Hematopoietic multipotent progenitor cell treated with erythropoietin and hydrocortisone succinate and interleukin-3 and kit ligand, for 8 days (in vitro differentiated cells): Measurements from ENCODE around the gene GPX1.
"Not testable (repeated sequence)": the region's sequence is repeated elsewhere in the genome, so short reads cannot be mapped to it uniquely, and the experiment has no call there.

Experiments used
- DNase-seq: peaks from one replicate; pipeline ENCODE4 v3.0.0-alpha.2; 2015

GPX1 gene

DNA sequence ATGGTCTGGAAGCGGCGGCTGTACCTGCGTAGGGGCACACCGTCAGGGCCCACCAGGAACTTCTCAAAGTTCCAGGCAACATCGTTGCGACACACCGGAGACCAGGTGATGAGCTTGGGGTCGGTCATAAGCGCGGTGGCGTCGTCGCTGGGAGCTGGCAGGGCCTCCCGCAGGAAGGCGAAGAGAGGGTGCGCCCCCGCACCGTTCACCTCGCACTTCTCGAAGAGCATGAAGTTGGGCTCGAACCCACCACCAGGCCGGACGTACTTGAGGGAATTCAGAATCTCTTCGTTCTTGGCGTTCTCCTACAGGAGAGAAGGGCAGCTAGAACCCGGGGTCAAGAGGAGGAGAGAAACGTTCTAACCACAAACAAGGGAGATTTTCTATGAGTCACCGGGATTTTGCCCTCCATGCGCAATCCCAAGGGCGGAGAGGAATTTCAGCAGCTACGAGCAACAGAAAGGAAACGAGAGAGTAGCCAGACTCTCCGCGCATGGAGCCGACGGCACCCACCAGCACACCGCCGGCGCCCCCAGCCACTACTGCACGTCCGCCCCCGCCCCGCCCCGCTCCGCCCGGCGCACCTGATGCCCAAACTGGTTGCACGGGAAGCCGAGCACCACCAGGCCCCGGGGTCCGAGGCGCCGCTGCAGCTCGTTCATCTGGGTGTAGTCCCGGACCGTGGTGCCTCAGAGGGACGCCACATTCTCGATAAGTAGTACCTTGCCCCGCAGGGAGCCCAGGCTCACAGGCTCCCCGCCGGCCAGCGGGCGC lies 523 bp downstream of the GPX1 start:
- DNase-seq: peak; percentile 31

DNA sequence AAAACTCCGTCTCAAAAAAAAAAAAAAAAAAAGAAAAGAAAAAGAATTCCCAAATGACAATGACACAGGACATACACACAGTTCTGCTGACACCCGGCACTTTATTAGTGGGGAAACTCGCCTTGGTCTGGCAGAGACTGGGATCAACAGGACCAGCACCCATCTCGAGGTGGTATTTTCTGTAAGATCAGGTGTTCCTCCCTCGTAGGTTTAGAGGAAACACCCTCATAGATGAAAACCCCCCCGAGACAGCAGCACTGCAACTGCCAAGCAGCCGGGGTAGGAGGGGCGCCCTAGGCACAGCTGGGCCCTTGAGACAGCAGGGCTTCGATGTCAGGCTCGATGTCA lies 1.1 kb downstream of the GPX1 start:
- DNase-seq: peak; percentile 20

DNA sequence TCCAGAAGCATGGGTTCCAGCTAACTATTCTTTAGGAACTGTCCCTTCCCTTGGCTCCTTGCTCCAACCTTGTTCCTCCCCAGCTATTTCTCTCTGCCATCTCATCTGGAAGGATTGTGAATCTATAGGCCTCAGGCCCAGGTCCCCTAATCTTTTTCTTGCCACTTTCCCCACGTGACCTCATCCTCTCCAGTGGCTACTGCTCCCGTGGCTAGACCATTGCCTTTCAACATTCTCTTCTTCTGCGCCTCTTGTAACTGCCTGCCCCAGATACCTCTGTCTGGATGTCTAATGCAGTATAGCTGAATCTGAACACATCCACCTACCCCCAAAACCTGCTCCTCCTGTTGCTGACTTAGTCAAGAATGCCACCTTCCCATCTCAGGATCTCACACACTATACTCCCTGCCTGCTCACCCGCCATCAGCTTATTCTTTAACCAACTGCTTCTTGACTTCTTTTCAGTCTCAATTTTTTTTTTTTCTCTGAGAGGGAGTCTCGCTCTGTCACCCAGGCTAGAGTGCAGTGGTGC lies 5.2 kb downstream of the GPX1 start:
- DNase-seq: peak; percentile 49

DNA sequence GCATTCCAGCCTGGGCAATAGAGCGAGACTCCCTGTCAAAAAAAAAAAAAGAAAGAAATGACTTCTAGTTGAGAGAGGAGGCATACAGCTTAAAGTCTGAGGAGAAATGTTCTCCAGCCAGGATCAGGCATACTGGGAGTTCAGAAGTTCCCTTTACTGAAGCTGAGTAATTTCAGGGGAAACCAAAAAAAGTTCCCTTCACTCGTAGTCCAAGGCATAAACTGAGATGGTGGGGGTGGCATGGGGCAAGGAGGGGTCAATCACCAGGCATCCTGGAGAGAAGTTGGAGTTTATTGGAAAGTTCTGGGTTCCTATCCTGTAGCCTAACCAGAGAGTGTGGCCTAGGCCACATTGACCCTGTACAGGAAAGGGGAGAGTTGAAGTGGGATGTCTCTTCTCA lies 5.9 kb downstream of the GPX1 start:
- no peak for DNase-seq

DNA sequence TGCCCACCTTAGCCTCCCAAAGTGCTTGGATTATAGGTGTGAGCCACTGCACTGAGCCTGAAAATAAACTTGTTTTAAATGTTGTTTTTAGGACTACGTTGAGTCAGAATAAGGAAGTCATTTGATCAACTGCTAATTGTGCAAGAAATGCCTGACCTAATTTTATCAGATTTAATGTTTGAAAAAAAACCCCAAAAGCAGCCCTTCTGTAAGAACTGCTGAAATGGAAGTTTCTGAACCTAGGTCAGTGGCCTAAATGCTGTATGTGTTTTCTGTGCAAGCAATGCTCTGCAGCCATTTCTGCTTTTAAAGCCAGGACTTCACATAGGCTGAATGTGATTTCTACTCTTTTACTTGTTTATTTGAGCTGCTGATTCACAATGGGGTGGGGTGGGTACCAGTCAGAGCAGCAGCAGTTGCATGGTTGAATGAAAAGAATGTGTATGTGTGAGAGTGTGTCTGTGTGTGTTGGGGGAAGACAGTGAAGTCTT lies 6.6 kb downstream of the GPX1 start:
- DNase-seq: peak; percentile 31

DNA sequence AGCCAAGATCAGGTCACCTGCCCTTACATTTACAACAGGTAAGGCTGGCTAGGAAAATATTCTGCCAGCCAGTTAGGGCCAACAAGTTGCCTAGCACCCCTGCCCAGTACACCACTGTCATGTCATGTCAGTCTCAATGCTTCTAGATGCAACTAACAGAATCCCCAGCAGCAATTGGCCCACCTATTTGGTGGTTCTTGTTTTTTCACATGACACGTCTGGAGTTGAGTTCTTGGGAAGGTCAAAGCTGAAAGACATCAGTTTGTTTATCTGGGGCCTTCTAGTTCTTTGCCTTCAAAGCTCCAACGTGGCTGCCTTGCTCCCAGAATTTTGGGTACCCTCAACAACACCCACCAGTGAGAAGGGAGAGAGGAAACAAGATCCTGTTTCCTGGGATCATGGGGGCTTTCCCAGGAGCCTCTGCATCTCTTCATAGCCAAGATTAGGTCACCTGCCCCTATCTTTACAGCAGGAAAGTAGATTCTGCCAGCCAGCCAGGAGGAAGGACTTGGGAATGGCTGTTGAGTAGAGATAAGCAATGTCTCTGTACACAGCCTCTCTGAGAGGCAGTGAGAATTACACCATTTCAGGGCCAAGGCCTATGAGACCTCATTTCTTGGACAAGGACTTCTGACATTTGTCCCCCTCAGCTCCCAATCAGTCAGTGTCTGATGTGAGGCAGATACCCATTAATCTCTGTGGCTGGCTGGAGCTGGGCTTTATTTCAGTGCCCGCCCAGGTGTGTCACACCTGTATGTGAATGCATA lies 8.6 kb downstream of the GPX1 start:
- peak; percentile 93 for DNase-seq

DNA sequence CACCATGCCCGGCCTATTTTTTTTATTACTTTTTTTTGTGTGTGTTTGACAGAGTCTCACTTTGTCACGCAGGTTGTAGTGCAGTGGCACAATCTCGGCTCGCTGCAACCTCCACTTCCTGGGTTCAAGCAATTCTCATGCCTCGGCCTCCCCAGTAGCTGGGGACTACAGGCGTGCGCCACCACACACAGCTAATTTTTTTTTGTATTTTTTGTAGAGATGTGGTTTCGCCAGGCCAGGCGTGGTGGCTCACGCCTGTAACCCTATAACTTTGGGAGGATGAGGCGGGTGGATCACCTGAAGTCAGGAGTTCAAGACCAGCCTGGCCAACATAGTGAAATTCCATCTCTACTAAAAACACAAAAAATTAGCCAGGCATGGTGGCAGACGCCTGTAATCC lies 9.8 kb downstream of the GPX1 start:
- not testable (repeated sequence) for DNase-seq

DNA sequence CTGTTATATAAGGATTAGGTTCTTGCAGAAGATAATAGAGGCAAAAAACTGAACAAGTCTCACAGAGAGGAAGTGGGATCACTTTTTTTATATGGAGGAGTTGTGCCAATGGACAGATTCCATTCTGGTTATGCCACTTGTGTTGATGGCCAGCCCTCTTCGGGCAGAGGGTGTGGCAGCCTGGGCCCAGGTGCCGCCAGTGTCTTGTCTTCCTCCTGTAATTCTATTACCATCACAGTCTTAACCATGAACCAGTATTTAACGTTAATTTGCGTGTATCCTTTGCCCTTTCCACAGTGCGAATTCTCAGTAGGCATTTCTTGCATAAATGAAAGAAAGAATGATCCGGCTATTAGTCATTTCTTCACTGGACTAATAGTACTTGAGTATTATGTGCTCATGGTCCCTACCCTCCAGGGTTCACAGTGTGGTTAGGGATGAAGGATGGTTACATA lies 11.3 kb downstream of the GPX1 start:
- no peak for DNase-seq

DNA sequence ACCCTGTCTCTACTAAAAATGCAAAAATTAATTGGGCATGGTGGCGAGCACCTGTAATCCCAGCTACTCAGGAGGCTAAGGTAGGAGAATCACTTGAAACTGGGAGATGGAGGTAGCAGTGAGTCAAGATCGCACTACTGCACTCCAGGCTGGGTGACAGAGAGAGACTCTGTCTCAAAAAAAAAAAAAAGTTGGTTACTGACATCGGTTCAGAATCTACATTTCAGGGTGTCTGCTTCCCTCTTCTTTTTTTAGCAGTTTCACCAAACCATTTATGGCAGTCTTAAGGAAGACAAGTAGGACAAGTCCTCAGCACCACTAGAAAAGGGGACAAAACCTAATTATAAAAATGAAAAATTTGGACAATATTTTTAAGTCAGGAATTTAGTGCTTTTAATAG lies 15.0 kb downstream of the GPX1 start:
- DNase-seq: no peak

DNA sequence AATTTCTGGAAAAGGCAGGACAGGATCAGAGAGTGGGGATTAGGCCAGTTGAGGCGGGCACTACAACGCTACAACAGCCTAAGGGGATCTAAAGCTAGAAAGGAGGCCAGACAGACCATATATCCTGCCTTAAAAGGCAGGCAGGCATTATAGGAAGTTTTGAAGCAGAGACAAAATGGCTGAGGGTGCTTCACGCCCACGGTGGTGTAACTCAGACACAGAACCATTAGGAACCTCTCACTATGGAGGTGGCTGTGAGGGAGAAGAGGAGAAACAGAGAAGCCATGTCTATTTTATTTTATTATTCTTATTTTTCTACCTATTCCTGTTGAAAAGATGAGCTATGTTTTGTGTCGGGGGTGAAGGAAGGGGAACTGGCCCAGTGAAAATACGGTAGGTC lies 16.2 kb downstream of the GPX1 start:
- DNase-seq: no peak

DNA sequence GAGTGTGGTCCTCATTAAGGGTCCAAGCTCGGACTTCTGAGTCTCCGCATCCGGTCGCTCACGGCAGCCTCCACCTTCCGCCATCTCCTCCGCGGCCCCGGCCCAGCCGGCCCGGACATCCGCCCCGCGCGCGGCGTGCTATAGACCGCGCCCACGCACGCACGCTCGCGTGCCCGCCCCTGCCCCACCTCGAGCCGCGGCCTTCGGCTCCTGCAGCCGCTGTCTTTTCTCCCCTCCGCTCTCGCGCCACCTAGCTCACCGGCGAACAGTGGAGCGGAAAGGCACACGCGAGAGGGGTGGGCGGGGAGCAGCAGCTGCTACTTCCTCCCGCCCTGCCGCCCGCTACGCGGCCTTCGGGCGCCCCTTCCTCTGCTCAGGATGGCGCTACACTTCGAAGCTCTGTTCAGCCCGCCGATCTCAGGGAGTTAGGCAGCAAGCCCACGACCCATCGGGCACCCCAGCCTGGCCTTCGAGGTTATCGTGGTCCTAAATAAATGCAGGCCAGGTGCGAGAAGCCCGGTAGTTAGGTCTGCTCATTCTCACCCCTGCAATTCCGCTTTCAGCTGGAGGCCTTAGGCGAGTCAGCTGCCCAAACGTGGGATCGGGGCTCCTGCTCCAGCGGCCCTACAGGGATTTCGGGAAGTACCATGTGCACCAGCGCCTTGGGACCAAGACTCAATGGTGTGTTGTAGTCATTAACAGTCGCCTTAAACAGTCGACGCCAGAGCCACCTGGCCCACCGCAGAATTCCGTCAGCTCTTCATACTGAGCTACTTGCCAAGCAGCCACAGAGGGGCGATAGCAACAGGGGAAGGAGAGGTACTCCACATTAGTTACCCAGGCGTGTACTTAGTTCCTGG lies 18.0 kb downstream of the GPX1 start, which contains the start of gene USP4:
USP4 (minus strand) TSS at position 113 of the 860 bp plus-strand sequence; CDS start at position 84, 29 bp downstream.
- peak; percentile 95 for DNase-seq

DNA sequence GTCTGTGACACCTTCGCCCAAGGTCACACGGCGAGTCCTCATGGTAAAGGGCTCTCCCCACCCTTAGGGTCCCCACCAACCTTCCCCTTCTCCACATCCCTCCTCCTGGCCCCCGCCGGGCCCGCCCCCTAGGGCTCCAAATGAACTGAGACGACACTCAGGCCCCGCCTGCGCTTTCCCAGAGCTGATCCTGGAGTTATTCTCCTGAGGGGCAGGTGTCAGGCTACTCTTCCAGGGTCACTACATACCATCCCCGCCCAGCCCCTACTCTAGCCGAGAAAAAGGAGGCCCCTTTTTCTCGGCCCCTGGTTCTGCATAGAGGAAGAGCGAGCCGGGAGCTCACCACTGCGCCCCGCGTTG lies 18.6 kb downstream of the GPX1 start:
- no peak for DNase-seq

DNA sequence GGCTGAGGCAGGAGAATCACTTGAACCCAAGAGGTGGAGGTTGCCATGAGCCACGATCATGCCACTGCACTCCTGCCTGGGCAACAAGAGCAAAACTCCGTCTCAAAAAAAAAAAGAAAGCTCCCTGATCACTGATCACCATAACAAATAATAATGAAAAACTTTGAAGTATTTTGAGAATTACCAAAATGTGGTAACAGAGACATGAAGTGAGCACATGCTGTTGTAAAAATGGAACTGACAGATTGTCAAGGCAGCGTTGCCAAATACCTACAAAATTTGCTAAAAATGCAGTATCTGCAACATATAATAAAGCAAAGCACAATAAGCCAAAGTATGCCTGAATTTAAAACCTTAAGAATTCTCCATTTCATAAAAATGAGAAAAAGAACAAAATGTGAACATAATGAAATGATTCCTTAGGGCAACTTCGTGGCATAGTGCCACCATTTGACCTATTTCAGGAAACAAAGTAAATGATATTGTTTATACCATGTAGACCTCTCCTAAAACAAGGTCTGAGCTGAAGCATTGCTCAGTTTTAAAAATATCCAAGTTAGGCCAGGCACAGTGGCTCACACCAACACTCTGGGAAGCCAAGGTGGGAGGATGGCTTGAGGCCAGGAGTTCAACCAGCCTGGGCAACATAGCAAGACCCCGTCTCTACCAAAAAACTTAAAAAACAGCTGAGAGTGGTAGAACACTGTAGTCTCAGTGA lies 24.1 kb downstream of the GPX1 start:
- no peak for DNase-seq

DNA sequence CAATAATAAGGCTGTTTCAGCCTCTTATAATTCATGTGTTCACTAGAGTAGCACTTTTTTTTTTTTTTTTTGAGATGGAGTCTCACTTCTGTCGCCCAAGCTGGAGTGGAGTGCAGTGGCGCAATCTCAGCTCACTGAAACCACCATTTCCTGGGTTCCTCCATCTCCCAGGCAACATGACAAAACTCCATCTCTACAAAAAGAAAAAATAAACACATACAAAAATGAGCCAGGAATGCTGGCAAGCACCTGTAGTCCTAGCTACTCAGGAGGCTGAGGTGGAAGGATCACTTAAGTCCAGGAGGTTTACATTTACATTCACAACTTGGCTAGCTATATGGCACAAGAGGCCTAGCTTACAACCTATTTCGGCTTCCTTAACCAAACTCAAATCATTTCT lies 25.1 kb downstream of the GPX1 start:
- DNase-seq: no peak

DNA sequence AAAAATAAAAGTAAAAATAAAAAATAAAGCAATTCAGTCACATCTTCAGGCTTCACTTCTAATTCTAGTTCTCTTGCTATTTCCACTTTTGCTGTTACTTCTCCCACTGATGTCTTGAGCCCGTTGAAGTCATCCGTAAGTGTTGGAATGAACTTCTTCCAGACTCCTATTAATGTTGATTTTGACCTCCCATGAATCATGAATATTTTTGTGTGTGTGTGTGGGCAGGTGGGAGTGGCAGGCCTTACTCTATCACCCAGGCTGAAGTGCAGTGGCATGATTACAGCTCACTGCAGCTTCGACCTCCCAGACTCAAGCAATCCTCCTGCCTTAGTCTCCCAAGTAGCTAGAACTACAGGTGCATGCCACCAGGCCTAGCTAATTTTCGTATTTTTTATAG lies 29.0 kb downstream of the GPX1 start:
- DNase-seq: no peak

DNA sequence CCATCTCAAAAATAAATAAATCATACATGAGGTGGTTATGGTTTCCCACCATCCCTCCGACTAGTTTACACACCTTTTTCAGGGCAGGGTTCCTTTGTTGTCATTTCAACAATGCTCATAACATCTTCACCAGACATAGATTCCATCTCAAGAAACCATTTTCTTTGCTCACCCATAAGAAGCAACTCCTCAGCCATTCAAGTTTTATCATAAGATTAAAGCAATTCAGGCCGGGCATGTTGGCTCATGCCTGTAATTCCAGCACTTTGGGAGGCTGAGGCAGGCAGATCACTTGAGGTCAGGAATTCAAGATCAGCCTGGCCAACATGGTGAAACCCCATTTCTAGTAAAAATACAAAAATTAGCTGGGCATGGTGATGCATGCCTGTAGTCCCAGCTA lies 29.8 kb downstream of the GPX1 start:
- DNase-seq: not testable (repeated sequence)

DNA sequence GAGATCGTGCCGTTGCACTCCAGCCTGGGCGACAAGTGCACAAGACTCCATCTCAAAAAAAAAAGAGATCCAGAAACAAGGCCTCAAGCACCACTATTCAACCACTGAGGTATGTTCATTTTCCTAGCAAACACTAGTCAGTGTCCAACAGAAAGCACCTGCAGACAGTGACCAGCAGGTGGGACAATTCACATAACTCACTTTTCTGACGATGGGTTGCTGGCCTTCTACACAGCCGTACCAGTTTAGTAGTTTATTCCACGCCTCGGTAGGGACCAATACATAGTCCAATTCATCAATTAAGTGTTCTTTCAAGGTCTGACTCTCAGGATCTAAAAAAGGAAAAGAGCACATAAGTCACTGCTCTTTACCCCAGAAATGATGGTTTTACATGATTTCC lies 30.7 kb downstream of the GPX1 start:
- DNase-seq: no peak

DNA sequence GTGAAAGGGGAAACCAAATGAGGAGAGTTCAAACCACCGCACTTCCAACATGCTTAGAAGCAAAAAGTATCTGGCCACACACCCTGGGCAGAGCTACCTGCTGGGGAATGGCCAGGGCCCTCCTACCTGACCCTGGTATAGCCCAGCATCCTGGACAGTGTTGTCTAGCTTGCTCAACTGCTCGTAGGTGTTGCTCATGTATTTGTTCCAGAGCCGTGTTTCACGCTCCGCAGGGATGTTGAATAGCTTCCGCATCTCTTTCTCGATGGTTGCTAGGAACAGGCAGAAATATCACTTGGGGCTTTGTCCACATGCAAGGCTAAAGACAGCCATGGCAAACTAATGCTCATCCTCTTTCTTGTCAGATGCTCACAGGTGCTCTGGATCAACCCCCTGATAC lies 33.4 kb downstream of the GPX1 start:
- no peak for DNase-seq

DNA sequence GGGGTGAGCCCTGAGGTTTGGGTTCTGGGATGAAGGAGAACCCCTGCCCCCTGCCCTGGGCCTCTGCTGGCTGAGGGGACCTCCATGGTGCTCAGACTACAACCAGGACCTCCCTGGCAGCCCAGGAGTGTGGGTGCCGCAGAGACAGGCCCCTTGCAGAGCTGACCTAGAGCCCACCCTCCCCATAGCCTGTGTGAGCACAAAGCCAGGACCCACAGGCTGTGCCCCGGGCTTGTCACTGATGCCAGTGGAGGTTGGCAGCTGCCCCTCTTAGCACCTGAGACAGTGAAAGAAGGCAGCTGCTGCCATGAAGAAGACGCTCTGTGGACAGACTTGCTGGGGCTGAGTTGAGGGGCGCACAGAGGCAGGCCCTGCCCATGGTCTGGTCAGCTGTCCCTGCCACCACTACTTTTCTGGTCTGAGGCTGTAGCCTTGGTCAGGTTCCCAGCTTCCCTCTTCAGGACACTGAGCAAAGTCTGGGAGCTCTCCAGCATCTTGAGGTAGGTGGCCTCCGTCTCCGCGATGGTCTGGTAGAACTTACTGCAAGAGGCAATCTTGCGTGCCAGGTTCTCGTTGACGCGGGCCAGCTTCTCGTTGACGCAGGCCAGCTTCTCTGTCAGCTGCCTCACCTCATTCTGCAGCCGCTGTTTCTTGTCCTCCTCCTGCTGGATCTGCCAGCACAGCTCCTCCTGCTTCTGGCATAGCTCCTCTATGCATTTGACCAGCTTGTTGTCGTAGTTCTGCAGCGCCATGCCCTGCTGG lies 41.3 kb downstream of the GPX1 start:
- no peak for DNase-seq

DNA sequence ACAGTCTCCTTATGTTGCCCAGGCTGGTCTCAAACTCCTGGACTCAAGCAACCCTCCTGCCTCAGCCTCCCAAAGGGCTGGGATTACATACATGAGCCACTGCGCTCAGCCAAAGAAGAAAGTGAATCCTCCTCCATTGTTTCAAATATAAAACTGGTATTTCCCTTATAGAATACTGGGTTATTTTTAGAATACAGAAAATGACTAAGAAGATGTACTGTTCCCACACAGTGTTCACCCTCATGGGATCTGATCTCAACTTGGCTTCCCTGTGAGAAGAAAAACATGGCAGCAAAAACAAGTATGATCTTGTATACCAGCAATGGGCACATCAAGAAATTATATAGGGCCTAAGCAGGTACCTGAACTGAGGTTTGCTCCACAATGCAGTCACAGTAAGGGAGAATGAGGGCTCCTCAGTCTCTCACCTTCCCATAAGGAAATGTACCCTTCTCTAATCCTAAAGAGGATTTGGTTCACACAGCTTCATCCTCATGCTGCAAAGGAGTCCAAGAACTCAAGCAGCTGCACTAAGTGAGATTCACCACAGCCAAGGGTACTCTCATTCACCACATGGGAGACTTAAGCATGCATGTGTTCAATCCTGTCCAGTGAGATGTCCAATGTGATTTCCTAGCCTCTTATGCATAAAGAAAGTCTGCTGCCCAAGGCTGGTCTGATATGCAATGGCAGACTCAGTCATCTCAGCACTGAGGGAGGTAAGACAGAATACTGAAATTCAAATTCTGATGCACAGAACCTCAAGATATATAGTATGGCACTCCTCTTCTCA lies 44.1 kb downstream of the GPX1 start:
- DNase-seq: no peak

DNA sequence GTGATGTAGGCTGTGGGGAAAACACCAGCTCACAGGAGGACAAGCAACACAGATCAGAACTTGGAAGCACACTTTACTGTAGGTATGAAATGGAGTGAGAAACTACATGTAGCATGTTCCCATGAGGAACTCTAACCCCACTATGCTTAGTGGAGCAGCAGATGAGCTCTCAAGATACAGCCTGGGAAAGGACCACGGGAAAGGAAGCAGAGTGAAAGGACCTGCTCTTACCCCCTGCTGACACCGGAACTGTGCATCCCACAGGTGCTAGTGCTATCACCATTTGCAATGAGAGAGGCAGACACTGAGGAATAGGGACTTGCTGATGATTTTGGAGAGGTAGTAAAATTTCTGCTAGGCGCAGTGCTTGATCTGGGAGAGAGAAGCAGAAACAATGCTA lies 46.9 kb downstream of the GPX1 start:
- DNase-seq: no peak
